Ecto neural progenitor cell (in vitro differentiated cells): ENCODE results near the gene MRPL41.
"Not testable (repeated sequence)": the region's sequence is repeated elsewhere in the genome, so short reads cannot be mapped to it uniquely, and the experiment has no call there.

ENCODE experiments used
- DNase-seq: peaks from one replicate; pipeline ENCODE4 v3.0.0-alpha.2; 2018; ENCODE audit warnings: low spot score

The MRPL41 gene

DNA sequence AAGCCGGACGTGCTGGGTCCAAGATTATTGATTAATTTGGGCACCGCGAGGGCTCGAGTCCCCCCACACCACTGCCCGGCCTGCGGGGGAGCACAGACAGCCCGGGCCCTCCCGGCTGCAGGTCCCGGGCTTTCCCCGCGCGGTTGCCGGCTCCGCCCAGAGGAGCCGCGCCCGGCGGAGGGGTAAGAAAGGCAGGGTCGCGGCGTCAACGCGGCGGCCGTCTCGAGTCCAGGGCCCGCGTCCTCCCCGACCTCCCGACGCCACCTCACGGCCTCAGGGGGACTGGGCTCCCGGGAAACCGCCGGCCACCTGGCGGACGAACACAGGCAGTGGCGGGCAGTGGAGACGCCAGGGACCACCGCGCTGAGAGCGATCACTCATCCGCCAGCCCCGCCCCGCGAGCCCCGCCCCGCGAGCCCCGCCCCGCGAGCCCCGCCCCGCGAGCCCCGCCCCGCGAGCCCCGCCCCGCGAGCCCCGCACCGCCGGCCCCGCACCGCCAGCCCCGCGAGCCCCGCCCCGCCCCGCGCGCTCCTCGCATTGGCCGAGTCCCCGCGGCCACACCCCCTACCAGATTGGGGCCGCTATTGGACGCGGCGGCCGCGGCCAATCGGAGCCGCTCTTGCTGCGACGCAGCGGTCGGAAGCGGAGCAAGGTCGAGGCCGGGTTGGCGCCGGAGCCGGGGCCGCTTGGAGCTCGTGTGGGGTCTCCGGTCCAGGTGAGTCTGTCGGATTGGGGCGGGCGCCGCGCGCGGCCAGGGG lies at the start of gene MRPL41:
MRPL41 (plus strand) TSS at position 616 of the 758 bp plus-strand sequence. CDS start 203 bp downstream, outside the sequence.
- peak; percentile 96 for DNase-seq

- DNase-seq: no peak
Observed at GRCh38 chr9:137502008-137502911, 49.4 kb upstream of the MRPL41 start.

GRCh38 chr9:137504432-137504777 lies 47.3 kb upstream of the MRPL41 start:
- DNase-seq: no peak

DNA sequence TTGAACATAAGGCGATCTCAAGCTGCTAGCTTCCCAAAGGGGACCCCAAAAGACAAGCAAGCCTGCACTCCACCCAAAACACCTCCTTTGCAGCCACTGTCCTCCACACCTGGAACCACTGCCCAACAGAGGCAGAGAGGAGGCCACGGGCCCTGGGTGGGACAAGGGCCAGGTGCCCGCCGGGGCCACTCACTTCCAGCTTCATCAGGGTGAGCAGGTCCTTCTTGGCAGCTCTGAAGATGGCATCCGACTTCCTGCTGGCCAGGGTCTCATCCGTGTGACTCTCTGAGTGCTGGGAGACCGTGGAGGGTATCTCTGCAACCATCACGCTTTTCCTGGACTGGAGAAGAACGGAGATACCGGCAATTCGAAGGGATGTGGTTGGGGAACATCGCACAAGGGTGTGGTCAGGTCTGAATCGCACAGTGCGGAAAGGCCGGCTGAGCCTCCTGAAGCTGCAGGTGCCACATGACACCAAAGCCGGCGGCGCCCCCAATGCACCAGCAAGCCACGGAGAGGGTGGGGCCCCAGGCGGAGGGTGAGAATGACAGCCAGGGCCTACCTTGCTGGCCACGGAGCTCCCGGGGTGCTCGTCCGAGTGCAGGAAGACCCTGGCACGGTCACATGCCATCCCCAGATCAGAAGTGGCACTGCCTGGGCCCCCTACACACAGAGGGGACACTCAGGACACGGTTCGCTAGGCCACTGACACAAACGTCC lies 46.1 kb upstream of the MRPL41 start:
- DNase-seq: no peak

DNA sequence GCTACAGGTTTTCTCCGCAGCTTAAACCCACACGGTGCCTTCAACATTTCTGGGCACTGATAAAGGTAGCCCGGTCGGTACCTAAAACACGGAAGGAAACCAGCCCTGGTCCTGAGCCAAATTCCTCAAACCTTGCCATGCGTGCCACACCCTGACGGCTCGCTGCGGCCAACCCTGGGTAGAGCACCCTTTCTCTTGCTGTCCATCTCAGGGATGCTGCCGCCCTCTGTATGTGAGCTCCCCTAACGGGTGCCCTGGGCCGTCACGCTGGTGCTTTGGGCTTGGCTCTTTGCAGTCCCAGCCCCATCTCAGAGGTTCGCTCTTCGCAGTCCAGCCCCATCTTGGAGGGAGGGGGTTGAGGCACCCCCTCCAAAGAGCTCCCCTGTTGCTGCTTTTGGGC lies 45.4 kb upstream of the MRPL41 start:
- DNase-seq: no peak

- DNase-seq: no peak
Observed at GRCh38 chr9:137506702-137507171, 44.9 kb upstream of the MRPL41 start.

GRCh38 chr9:137509198-137509597 lies 42.5 kb upstream of the MRPL41 start:
- no peak for DNase-seq

- DNase-seq: not testable (repeated sequence)
Observed at GRCh38 chr9:137511126-137511525, 40.6 kb upstream of the MRPL41 start.

- DNase-seq: no peak
Observed at GRCh38 chr9:137511758-137512463, 39.8 kb upstream of the MRPL41 start.

- DNase-seq: not testable (repeated sequence)
Observed at GRCh38 chr9:137513136-137513535, 38.5 kb upstream of the MRPL41 start.

- DNase-seq: not testable (repeated sequence)
Observed at GRCh38 chr9:137513801-137514570, 37.7 kb upstream of the MRPL41 start.

GRCh38 chr9:137514691-137515337 lies 36.9 kb upstream of the MRPL41 start:
- no peak for DNase-seq

GRCh38 chr9:137515338-137515724 lies 36.3 kb upstream of the MRPL41 start:
- no peak for DNase-seq

DNA sequence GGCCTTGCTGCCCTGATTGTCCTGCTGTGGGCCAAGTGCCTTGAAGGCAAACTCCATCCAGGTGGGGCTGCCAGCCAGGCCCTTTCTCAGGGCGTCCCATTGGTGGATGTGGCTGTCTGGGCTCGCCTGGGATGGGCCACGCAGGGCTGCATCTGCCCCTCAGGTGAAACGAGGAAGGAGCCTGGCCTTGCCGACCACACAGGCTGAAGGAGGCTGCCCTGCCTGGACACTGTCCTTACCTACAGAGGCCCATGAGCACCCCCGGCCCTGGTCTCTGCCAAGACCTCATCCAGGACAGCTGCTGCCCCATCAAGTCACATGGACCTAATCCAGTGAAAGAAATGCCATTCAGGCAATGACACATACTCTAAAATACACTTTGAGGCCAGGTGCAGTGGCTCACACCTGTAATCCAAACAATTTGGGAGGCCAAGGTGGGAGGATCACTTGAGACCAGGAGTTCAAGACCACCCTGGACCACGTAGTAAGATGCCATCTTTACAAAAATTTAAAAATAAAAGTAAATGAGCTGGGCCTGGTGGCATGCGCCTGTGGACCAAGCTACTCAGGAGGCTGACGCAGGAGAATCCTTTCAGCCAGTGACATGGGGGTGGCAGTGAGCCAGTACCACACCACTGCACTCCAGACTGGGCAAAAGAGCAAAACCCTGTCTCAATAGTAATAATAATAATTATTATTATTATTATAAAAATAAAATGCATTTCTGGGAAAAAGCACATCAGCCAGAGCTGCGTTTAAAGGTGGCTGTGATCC lies 35.3 kb upstream of the MRPL41 start:
- no peak for DNase-seq

- not testable (repeated sequence) for DNase-seq
Observed at GRCh38 chr9:137518661-137519459, 32.8 kb upstream of the MRPL41 start.

GRCh38 chr9:137519553-137519952 lies 32.1 kb upstream of the MRPL41 start:
- no peak for DNase-seq

DNA sequence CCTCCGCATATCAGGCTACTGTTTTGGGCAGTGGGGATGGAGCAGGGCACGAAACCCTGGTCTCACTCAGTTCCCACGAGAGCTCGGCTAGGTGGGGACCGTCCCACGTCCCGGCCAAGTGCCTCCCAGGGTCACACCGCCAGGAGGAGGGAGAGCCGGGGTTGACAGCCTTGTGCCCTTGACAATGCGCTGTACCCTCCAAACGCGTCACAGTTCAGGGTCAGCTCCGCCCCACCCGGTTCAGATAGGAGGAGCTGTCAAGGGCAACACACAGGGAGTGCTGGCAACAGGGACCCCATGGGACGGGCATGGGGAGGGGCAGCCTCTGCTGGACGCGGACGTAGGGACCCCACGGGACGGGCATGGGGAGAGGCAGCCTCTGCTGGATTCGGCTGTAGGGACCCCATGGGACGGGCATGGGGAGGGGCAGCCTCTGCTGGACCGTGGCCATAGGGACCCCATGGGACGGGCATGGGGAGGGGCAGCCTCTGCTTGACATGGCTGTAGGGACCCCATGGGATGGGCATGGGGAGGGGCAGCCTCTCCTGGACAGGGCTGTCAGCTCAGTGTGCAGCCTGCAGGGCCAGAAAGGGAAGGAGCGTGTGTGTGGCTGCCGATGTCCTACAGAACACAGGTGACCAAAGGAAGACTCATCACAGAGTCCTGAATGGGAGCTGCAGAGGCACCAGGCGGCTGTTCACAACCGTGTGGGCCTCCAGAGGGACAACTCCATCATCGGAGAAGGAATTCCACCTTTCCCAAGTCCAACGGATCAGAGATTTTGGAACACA lies 30.9 kb upstream of the MRPL41 start:
- no peak for DNase-seq

- no peak for DNase-seq
Observed at GRCh38 chr9:137521405-137521985, 30.2 kb upstream of the MRPL41 start.
